GM12865 (cell line): ENCODE measurements around the gene SLC35F1.

ENCODE experiments used
- DNase-seq: peaks from one replicate; pipeline ENCODE4 v3.0.0; 2010; ENCODE audit warnings: low read depth
- H3K4me3 ChIP-seq: 2 replicates; pipeline ENCODE4 v1.5.1; 2011; ENCODE audit warnings: mild to moderate bottlenecking, low read depth, low read length, control low read depth
- TF ChIP-seq, protein P1 (sequence below): IDR thresholded peaks from 2 replicates; pipeline ENCODE4 v1.5.1; 2011; ENCODE audit warnings: low read length, control low read depth, low read depth, inconsistent platforms; ENCODE audit not compliant: insufficient read depth; ENCODE audit errors: missing control alignments

SLC35F1 gene

DNA sequence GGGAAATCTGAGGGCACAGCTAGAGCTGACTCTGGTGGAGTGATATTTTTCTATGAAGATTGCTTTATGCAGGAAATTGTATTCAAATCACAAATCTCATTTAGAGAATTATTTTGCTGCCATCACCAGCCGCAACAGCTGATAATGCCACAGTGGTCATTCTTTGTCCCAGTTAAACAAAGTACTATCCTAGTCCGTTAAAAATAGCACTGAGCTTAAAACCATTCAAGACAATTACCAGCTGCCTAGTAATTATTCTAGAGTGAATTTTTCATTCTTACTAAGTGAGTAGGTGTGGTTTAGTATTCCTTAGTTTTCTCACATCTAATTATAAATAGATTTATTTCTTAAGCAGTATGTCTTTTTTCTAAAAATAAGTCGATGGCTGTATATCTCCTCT lies 190.5 kb downstream of the SLC35F1 start:
- TF ChIP-seq, protein P1, sequence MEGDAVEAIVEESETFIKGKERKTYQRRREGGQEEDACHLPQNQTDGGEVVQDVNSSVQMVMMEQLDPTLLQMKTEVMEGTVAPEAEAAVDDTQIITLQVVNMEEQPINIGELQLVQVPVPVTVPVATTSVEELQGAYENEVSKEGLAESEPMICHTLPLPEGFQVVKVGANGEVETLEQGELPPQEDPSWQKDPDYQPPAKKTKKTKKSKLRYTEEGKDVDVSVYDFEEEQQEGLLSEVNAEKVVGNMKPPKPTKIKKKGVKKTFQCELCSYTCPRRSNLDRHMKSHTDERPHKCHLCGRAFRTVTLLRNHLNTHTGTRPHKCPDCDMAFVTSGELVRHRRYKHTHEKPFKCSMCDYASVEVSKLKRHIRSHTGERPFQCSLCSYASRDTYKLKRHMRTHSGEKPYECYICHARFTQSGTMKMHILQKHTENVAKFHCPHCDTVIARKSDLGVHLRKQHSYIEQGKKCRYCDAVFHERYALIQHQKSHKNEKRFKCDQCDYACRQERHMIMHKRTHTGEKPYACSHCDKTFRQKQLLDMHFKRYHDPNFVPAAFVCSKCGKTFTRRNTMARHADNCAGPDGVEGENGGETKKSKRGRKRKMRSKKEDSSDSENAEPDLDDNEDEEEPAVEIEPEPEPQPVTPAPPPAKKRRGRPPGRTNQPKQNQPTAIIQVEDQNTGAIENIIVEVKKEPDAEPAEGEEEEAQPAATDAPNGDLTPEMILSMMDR: no peak
- H3K4me3 ChIP-seq: no peak overlapping the region
- DNase-seq: no peak

DNA sequence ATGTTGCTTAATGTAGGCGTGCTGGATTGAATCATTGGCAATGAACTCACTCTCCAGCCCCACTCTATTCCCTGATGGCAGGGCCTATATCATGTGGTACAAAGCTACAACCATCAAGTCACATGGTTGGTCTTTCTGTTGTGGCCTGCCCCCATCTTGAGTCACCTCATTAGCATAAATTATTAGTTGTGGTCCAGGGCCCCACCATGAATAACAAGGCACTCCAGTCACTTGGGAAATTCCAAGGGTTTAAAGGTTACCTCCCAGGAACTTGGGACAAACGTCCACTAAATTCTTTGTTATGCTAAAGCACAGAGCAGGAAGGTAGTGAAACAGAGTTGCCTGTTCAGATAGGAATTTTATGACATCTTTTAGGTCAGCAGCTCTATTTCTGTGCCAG lies 193.7 kb downstream of the SLC35F1 start:
- H3K4me3 ChIP-seq: no peak overlapping the region
- DNase-seq: no peak
- TF ChIP-seq, protein P1: no peak

DNA sequence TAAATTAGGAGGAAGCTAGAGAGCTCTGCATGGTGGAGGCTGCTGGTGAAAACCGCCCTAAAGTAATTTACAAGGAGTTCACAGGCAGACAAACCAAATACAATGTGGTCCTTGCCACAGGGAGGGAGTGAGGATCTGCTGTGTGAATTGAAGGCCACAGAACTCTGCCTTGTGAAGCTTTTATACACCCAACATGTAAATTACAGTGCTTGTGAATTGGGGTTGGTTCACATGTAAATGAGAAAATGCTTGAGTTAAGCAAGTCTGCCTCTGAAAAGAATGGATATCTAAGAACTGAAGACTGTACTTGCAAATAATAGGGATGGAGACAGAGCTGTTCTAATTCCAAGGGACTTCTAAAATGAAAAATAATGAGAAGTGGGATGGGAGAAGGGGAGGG lies 194.2 kb downstream of the SLC35F1 start:
- DNase-seq: no peak
- TF ChIP-seq, protein P1: no peak
- H3K4me3 ChIP-seq: no peak overlapping the region

DNA sequence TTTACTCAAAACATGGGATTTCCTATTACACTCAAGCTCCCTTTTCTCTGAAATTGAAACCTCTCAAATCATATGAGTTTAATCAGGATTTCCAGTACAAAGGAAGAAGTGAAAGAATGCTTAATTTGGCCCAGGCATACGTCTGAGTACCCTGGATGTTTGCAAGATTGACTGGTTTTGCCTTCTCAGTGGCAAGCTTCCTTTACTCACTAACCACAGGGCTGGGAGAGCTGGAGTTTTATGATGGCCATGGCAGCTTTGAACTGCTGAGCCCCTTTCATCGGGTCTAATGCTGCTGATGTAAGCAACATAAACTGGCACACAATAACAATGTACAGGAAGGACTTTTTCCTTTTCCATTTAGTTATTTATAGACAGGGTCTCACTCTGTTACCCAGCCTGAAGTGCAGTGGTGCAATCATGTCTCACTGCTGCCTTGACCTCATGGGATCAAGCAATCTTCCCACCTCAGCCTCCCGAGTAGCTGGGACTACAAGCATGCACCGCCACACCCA lies 194.8 kb downstream of the SLC35F1 start:
- no peak for DNase-seq
- TF ChIP-seq, protein P1: no peak
- no peak overlapping the region for H3K4me3 ChIP-seq

DNA sequence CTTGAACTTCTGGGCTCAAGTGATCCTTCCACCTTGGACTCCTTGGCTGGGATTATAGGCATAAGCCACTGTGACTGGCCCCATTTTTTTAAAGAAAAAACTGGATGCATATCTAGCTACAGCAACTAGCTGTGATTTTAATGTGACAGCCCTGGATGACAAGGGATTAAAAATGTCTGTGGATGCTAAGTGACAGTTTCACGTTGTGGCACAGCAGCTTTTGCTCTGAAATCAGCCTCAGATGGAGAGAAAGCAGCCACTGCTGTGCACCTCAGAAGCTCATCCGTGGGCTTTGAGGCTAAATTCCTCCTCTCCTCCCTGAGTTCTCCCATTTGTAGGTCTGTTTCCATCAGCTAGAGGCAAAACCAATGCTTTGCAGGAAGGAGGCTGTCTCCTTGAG lies 195.3 kb downstream of the SLC35F1 start:
- no peak overlapping the region for H3K4me3 ChIP-seq
- TF ChIP-seq, protein P1: no peak
- DNase-seq: no peak

DNA sequence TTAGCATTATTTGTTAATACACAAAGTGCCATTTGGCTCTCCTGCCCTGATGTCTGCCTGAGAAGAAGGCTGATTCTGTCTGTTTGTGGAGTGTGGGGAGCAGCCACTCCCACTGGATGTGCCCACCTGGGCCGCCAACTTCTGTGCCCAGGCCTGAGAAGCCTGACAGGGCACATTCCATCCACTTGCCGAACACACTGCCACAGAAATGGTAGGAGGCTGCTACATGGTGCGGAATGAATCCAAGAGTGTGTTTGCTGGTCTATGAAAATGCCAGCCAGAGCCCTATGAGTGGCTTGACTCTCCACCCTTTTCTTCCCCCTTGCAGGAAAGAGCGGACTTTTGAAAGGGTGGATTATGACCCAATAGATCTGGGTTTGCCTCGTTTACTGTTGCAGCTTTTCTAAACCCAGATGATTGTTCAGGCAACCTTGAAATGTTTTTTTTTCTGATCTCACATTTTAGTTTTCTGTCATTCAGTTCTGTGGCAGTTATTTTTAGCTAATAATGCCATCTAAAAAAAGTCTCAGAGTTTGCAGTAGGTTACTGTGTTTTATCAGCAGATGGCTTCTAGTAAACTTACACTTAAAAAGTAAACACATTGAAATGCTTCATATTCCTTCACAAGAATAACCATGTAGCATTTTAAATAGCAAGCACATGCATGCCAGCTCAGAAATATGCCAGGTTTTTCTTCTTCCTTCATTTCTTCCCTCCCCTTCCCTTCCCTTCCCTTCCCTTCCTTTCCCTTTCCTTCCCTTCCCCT lies 196.5 kb downstream of the SLC35F1 start:
- TF ChIP-seq, protein P1: no peak
- no peak overlapping the region for H3K4me3 ChIP-seq
- no peak for DNase-seq
